GM06990 (cell line): Measurements from ENCODE around the gene CASP14.
"Not testable (repeated sequence)": the region's sequence is repeated elsewhere in the genome, so short reads cannot be mapped to it uniquely, and the experiment has no call there.

ENCODE experiments used
- DNase-seq: peaks from one replicate; pipeline ENCODE4 v3.0.0-alpha.2; 2011; ENCODE audit not compliant: insufficient read length; ENCODE audit errors: extremely low read depth
- H3K27me3 ChIP-seq: replicated peaks from 2 replicates; pipeline ENCODE4 v1.6.0; 2011; ENCODE audit warnings: low read length; ENCODE audit not compliant: control insufficient read depth, insufficient read depth
- H3K36me3 ChIP-seq: 2 replicates; pipeline ENCODE4 v1.5.1; 2011; ENCODE audit warnings: low read length; ENCODE audit not compliant: control insufficient read depth, insufficient read depth
- H3K4me3 ChIP-seq: replicated peaks from 2 replicates; pipeline ENCODE4 v1.5.1; 2011; ENCODE audit warnings: low read depth, mild to moderate bottlenecking, control low read depth, low read length
- CTCF ChIP-seq: IDR thresholded peaks from 2 replicates; pipeline ENCODE4 v1.5.1; 2011; ENCODE audit warnings: low read length, control low read depth, mild to moderate bottlenecking, inconsistent platforms; ENCODE audit not compliant: insufficient read depth, poor library complexity, severe bottlenecking

CASP14 gene

GRCh38 chr19:15093001-15093400 lies 43.7 kb downstream of the CASP14 start:
- no peak for DNase-seq
- Histone ChIP-seq H3K36me3 (no peaks in the 10 kb centered on the region), H3K4me3 (no peak overlapping the region), H3K27me3 (no peaks in the 10 kb centered on the region; the same call in 1 of the 2 replicates)
- no peak for TF ChIP-seq CTCF

- DNase-seq = no peak
- TF ChIP-seq CTCF = no peak
- Histone ChIP-seq H3K36me3 (no peaks in the 10 kb centered on the region), H3K4me3 (no peak overlapping the region), H3K27me3 (no peaks in the 10 kb centered on the region; the same call in 1 of the 2 replicates)
Observed at GRCh38 chr19:15096223-15096622, 46.9 kb downstream of the CASP14 start.

GRCh38 chr19:15097980-15098379 lies 48.7 kb downstream of the CASP14 start:
- not testable (repeated sequence) for DNase-seq, H3K36me3 ChIP-seq, H3K27me3 ChIP-seq, H3K4me3 ChIP-seq

- Histone ChIP-seq H3K36me3 (no peaks in the 10 kb centered on the region), H3K27me3 (no peaks in the 10 kb centered on the region; the same call in 1 of the 2 replicates)
- no peak for DNase-seq
Observed at GRCh38 chr19:15098460-15098859, 49.2 kb downstream of the CASP14 start.

GRCh38 chr19:15099017-15099582 lies 49.8 kb downstream of the CASP14 start:
- no peak for DNase-seq
- Histone ChIP-seq H3K4me3 (no peak overlapping the region), H3K36me3 (no peaks in the 10 kb centered on the region), H3K27me3 (no peaks in the 10 kb centered on the region; the same call in 1 of the 2 replicates)
- no peak for TF ChIP-seq CTCF

More at GRCh38 chr19:15098460-15098859, 49.2 kb downstream of the CASP14 start:
- no peak overlapping the region for H3K4me3 ChIP-seq
- no peak for TF ChIP-seq CTCF

GRCh38 chr19:15101479-15102082 lies 52.3 kb downstream of the CASP14 start:
- Histone ChIP-seq H3K4me3 (no peak overlapping the region), H3K36me3 (no peaks in the 10 kb centered on the region), H3K27me3 (no peaks in the 10 kb centered on the region)
- TF ChIP-seq CTCF = peak; percentile 70
- no peak for DNase-seq
